GM15510 (cell line): ENCODE data around the gene TRMT6.

Source experiments
- POLR2A ChIP-seq: IDR thresholded peaks from 3 replicates; pipeline ENCODE4 v1.6.1; 2011; ENCODE audit warnings: borderline replicate concordance; ENCODE audit not compliant: insufficient read length; ENCODE audit errors: extremely low read depth

The TRMT6 gene

DNA sequence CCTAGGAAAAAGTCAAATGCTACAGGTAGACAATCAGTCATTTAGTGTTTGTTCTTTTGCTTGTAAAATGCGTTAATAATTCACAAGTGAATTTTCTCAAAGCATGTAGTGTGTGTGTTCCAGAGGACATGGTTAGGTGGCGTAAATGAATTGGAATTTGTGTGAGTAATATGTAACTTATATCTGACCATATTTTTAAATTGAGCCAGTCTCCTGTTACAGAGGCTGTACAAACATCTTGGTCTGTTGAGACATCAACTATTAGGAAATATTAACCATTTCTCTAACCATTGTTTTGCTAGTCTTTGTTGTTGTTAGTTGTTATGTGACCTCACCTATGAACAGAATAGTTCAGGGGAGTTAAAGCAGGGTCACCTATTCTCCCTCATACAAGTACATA is 22.8 kb upstream of the TRMT6 start:
- TF ChIP-seq POLR2A: no peak

DNA sequence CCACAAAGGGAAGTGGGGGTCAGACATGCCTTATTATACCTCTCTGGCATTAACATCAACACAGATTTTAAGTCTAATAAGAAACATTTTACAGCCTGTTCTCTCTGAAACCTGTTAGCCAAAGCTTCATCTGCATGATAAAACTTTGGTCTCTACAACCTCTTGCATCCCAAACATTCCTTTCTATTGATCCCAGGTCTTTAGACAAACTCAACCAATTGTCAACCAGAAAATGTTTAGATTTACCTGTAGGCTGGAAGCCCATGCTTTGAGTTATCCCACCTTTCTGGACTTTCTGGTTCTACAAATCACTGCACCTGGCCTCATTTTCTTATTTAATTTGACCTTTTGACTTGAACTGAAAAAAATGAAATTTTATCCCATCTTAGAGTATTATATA is 20.9 kb upstream of the TRMT6 start:
- no peak for TF ChIP-seq POLR2A

DNA sequence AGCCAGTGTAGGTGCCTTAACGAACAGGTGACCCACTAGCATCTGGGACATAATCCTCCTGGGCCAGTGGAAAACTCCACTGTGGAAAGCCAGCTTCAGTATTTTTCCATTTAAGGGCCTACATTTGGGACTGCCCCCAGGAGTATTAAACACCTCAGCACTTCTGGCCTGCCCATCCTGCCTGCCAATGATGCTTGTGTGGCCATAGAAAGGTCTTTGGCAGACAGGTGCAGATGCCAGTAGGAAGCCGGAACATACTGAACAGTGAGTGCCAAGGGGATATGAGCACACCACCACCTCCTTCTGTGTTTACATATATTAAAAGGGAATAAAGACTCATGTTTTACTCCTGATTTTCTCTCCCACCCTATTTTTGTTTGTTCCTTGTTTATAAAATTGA is 20.0 kb upstream of the TRMT6 start:
- TF ChIP-seq POLR2A: no peak

DNA sequence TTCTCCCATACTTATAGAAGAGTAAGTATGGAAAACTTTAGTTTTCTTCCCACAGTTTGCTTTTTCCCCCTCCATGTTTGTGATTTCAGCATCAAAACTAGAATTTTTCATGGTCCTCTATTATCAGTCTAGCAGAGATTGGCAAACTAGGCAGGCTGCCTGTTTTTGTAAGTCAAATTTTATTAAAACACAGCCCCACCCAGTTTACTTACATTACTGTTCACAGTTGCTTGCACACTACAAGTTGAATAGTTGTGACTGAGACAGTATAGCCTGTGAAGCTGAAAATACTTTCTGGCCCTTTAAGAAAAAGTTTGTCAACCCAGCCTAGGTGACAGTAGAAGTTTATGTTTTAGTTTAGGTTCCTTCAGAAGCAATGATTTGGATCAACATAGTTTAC is 19.6 kb upstream of the TRMT6 start:
- no peak for TF ChIP-seq POLR2A

DNA sequence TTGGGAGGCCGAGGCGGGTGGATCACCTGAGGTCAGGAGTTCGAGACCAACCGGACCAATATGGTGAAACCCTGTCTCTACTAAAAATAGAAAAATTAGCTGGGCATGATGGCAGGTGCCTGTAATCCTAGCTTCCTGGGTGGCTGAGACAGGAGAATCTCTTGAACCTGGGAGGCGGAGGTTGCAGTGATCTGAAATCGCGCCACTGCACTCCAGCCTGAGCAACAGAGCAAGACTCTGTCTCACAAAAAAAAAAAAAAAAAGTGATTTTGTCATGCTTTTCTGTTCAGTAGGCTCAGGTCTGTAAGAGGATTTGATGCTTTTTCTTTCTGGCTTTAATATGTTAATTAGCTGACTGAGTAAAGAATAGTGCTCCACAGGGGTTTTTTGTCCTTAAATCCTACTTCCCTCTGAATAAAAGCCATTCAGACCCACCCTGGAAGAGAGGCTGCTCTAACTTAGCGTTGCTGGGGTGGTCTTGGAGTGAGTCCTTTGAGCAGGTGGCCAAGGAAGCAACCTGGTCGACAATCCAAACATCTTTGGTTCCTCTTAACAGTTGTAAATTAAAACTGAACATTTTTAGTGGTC is 19.1 kb upstream of the TRMT6 start:
- TF ChIP-seq POLR2A: no peak

DNA sequence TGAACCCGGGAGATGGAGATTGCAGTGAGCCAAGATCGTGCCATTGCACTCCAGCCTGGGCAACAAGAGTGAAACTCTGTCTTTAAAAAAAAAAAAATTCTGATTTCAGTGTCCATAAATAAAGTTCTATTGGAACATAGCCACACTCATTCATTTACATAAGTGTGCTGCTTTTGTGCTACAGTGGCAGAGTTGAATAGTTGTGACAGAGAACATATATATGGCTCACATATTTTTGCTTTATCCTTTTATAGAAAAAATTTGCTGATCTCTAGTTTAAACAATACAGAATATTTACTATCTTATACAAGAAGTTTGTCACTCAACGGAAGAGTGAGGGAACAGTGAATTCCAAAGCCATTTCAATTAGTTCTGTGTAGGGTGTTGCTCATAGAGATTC is 18.1 kb upstream of the TRMT6 start:
- no peak for TF ChIP-seq POLR2A

DNA sequence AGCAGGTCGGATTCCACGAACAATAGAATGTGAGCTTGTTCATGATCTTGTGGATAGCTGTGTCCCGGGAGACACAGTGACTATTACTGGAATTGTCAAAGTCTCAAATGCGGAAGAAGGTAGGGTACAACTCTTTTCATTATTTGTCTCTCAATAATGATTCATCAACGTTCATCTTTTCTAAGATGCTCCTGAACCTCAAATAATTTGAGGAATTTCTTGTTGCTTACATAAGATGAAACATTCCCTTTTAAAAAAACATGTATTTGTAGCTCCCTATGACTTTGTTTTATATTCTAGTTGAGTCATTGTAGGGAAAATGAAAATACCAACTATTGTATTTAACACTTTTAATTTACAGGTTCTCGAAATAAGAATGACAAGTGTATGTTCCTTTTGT is 17.1 kb upstream of the TRMT6 start:
- TF ChIP-seq POLR2A: no peak

DNA sequence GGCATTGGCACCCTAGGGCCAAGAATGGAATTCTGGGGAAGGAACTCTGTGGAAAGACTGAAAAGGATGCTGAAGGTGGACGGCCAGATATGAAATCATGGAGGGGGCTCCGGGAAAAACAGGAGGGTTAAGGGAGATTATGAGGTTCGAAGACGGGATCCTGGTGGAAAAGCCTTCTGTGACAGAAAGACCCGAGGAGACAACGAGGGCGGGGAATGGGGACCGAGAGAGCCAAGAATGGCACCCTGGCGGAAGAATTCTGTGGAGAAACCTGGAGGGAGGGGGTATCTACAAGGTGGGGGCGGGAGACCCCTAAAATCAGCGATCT is 426 bp downstream of the TRMT6 start:
- no peak for TF ChIP-seq POLR2A

DNA sequence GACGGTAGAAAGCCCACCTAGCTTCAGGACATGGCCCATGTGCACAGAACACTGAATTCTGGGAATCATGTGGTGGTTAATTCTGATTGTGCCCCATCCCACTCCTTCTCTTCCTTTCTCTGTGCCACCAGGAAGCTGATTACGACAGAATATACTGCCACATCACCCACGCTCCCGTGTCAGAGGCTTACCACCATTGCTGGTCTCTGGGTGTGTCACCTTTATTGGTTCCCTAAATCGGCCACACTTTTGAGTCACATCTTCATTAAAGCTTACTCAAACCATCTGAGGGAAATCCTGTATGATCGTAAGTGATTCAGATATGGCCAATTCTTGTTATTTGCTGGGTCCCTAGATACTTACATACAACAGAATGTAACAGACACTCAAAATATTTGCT is 3.1 kb downstream of the TRMT6 start:
- no peak for TF ChIP-seq POLR2A

DNA sequence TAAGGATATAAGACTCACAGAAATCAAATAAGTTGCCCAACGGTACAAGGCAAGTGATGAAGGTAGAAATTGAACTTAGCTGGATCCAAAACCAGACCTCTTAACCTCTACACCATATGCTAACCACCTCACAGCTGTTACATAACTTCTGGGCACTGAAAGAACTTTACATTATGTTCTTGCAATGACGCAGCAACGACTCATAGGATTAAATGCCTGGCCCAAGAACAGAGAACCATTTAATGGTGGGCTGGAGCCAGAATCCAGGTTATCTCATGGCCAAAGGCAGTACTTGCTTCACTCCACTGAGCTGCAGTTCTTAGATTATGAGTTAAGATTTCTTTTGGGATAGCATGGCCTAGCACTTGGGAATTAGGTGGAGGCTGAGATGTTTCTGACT is 4.4 kb downstream of the TRMT6 start:
- TF ChIP-seq POLR2A: no peak

DNA sequence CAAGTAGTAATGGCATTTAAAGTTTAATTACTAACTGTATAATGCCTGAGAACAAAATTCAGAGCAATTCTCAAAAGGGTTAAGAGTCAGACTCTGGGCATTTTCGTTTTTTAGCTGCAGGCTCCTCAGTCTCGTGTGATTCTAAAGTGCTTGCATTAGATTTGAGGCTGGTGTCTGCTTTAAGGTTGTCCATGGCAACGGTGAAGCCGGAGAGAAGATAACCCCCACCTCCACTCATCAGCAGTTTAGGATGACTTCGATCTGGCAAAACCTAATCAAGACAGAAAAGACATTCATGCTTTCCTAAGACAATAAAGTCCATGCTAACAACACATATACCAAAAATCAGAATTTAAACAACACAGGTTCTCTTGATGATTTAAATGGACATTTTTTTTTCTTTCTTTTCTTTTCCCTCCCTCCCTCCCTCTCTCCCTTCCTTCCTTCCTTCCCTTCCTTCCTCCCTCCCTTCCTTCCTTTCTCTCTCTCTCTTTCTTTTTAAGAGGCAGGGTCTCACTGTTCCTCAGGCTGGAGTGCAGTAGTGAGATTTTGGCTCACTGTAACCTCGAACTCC is 11.8 kb downstream of the TRMT6 start:
- no peak for TF ChIP-seq POLR2A

DNA sequence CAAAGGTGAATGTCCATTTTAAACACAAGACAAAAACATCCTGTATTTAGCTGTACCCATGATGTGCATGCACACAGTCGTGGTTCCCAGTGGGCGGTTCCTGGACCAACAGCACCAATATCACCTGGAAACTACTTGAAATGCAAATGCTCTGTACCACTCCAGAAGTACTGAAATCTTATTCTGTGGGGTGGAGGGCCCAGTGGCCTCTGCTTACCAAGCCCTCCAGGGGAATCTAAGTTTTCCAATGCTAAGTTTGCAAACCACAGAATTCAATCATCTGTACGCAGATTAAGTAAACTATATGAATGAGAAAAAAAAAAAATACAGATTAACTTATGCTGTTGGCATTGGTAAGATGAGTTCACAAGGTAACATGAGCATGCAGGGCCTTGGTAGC is 14.1 kb downstream of the TRMT6 start:
- TF ChIP-seq POLR2A: no peak

DNA sequence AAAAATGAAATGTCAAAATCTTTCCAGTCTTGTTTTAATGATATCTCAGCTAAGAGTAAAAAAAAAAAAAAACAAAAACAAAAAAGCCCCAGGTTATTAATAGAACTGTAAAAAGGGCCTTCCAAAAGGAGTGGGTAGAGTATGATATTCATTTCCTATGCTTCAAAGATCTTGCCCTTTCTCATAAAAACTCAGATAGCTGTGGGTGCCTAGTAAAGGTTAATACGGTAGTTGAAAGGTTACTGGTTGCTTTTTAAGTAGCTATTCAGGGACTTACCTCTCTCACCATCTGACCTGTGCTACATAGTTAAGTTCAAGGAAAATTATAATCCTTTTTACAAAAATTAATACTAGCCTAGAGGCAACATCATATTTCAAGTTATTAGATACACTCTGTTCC is 14.9 kb downstream of the TRMT6 start:
- TF ChIP-seq POLR2A: no peak

DNA sequence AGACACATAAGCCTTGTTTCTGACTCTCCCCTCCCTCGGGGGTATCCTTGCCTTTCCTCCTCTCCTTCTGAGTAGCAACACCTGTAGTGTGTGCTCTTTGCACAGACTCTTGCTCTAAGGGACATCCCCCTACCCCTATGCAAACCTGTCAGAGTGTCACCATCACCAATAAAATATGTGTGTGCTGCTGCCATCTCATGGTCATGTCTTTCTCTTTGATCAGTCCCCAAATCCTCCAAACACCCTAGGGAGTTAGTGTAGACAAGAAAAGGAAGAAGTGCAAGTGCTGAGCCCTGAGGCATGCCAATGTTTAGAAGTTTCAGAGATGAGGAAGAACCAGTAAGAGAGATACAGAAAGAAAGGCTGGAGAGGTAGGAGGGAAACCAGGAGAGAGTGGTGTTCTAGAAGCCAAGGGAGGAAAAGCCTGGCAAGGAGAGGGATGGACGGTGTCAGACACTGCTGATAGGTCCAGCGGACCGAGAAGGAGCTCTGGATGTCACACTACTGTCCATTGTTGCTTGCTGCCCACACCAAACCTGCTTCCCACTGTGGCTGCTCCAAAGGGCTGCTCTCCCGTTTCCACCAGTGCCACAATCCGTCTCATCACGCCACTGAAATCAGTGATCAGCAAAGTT is 16.4 kb downstream of the TRMT6 start:
- TF ChIP-seq POLR2A: no peak

DNA sequence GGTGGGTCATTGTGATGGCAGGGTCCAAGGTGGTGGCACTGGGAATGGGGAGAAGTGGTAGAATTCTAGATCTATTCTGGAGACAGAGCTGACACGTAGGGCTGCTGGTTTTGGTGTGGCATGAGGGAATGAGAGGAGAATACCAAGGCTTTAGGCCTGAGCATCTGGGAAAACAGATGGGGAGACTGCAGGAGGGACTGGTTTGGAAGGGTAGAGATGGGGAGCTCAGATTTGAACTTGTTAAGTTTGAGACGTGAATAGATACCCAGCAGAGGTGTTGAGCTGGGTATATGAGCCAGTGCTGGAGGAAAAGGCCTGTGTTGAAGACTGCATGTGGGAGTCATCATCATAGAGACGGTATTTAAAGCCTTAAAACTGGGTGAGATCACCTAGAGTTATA is 17.5 kb downstream of the TRMT6 start:
- no peak for TF ChIP-seq POLR2A

DNA sequence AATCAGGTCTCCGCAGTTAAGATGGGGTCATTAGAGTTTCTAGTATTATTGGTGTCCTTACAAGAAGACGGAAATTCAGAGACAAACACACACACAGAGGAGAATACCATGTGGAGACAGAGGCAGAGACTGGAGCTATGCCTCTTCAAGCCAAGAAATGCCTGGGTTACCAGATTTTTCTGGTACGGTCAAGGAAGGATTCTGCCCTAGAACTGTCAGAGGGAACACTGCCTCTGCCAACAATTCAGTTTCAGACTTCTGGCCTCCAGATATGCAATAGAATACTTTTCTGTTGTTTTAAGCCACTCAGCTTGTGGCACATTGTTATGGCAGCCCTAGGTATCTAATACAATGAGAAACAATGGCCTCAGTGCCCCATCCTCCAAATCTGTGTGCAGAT is 18.9 kb downstream of the TRMT6 start:
- no peak for TF ChIP-seq POLR2A
